Right renal cortex interstitium (tissue), 3 donors: ENCODE data around the gene ANKS1B. TPM values are rescaled to one million over a fixed set of nuclear protein-coding genes. Genes with fewer than 3 reads are reported as not detected.
A peak's percentile ranks its signal among the peaks of the same experiment; 100 is the strongest.

Experiments used
- DNase-seq, 3 donors: peaks; one replicate each; pipeline ENCODE4 v3.0.0-alpha.2; 2013; ENCODE audit warnings: low read depth in 3 of 3, low spot score in 2 of 3
- polyA plus RNA-seq, 3 donors: library from polyadenylated mRNA; unstranded; fragments of 120-200 nt; gene quantifications; one replicate each; pipeline ENCODE4 v1.2.1, GENCODE V29; 2013; ENCODE audit not compliant: insufficient read length in 3 of 3

ANKS1B gene
- polyA plus RNA-seq, 3 donors, result 3.8 to 4.8 (median 4.3) TPM

- DNase-seq, result no peak
Observed at GRCh38 chr12:99108924-99109323, 875.8 kb downstream of the ANKS1B start.

DNA sequence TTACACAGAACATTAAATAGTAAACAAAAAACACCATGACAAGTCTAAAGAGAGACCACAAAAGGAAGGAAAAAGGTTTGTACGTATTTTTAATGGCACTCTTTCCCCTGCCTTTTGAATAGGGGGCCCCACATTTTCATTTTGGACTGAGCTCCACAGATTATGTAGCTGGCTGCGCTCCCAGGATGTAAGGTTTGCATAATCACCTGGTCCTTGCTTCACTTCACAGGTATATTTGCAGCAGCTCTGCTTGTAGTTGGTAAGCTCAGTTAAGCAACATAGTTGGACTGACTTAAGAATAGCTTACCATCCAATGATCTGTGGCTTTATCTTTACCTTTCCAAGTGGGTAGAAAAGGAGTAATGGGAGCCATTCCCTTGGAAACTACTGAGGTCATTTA lies 885.0 kb downstream of the ANKS1B start:
- DNase-seq, result no peak

DNA sequence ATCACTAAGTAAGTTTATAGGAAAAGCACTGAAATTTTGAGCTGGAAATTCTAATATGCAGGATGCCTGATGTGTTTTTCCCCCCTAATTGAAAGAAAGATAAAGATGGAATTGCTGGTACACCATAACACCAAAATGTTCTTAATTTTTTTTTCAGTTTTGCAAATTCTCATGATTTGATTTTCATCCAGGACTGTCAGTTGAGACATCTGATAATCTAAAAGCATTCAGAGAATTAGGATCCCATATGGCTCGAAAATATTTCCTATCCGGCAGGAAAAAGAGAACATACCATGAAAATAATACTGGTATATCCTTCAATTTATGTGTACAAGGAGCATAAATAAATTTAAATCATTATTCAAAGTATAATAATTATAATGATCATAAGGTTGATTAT lies 887.6 kb downstream of the ANKS1B start:
- no peak for DNase-seq

GRCh38 chr12:99093166-99093565 lies 891.6 kb downstream of the ANKS1B start:
- no peak for DNase-seq

DNA sequence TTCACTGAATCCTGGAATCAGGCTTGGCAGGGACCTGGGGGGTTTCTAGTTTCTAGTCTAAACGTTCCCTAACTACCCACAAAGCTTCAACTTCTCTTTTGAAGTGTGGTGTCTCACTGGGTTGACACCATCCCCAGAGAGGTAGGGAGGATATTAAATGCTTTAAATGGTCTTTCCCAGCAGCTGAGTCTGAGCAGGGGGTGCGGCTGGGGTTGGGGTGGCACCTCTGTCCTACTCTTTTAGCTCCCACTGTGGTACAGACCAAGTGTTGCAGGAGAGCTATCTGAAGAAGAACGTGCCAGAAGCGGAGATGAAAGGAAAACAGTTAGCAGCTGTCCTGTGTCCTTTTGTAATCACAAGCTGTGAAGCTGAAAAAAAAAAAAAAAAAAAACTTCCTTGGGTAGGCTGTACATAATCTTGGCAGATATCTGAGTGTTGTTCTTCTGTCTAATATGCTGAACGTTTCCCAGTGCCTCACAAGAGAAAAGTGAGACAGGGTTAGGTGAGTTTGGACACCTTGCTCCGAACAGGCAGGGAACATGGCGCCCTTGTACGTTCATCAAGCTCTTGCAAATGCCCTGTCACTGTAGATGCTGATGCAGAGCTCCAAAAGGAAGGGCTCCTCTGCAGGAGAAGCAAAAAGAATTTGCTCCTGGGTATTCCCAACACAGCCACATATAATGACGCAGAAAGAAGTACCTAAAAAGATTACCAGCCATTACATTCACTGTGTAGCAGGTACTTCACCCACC lies 892.5 kb downstream of the ANKS1B start:
- DNase-seq, result no peak

DNA sequence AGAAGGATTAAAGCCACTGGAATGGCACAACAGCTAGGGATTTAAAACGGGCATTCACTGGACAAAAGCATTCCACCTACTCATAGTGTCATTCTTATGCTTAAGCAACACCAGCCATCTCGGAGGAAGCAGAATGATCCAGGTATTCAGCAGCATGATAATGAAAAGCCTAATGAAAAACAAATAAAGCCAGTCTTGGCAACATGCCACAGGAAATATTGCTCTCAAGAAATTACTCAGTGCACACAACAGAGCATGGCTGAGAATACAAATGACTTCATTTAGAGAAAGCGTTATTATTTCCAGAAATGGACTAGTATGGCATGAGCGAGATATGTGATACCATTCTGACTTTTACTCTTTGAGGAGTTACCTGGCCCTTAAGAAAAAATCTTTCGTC lies 897.5 kb downstream of the ANKS1B start:
- peak; percentile 25 to 37 (median 27) for DNase-seq

- DNase-seq, result no peak
Observed at GRCh38 chr12:99079811-99080210, 904.9 kb downstream of the ANKS1B start.

GRCh38 chr12:99068993-99069747 lies 915.6 kb downstream of the ANKS1B start:
- no peak for DNase-seq

DNA sequence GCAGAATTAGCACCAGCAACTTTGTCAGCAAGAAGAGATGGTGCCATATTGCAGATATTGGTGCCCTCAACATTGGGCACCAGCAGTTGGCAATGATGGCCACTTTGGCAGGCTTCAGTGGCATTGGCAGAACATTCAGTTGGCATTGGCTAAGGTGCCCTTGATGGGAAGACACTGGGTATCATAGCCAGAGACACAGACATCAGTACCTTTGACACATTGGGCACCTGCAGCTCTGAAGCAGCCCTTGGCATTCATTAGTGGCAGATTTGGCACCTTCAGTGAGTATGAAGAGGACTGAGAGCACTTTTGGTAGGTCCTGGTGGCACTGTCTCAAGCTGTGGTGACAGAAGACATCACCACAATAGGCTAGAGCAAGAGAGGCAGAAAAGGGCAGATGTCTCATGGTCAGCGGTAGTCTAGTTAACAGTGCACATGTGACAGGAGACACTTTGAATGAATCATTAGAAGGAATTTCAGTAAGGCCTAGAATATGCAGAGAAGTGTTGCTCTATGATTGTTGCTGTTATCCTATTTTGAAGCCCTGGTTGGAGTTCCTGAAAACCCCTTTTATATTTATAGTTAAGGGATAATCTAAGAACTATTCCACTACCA lies 917.5 kb downstream of the ANKS1B start:
- no peak for DNase-seq

DNA sequence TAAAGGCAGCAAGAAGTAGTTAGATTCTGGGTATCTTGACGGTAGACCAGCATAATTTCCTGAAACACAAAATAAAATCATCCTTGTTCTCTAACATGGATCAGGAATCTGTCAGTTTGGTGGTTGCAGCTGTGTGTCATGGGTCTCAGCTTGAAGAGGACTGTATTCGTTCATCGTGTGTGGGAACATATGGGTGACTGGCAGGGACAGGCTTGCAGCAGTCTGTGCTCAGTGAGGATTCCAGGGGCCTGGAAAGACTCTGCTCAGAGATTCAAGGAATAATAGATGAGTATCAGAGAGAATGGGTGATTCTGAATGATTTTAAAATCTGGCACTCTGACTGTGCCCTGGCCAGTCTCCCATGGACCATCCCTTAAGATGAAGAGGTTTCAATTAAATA lies 918.0 kb downstream of the ANKS1B start:
- no peak for DNase-seq

- DNase-seq, result no peak
Observed at GRCh38 chr12:99063182-99063581, 921.6 kb downstream of the ANKS1B start.

- DNase-seq, result peak in 2 of 3 donors; percentile 13 to 33
Observed at GRCh38 chr12:99059824-99060511, 924.8 kb downstream of the ANKS1B start.

DNA sequence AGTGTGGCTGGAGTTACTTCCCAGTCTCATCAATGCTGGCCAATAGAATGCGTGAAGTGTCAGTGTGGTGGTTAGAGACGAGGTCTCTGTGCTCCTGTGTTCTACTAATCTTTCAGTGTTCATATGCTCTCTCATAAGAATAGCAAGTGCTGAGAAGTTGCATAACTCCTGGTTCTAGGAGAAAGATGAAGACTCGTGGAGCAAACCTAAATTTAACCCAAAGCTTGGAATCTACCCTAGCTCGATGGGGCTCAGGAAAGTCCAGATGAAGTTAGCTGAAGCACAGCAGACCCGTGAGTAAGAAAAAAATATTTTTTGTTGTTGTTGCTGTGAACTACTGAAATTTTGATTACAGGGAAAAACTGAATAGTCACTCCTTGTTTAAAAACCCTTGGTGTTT lies 927.1 kb downstream of the ANKS1B start:
- no peak for DNase-seq

DNA sequence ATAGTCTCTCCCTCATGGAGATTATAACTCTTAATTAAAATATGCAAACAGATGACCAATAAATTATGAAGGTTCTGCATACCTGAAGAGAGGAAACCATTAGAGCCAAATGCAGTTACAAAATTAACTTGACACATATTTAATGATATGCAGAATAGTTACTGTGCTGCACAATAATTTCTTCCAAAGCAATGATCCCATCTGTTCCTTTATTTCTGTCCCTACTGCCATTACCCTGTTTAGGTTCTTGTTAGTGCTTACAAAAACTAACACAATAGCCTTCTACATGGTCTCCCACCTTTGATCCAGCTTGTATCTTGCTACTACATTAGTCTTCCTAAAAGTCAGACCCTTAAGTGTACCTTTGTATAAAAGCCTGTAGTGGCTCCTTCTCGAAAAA lies 928.5 kb downstream of the ANKS1B start:
- DNase-seq, result no peak

DNA sequence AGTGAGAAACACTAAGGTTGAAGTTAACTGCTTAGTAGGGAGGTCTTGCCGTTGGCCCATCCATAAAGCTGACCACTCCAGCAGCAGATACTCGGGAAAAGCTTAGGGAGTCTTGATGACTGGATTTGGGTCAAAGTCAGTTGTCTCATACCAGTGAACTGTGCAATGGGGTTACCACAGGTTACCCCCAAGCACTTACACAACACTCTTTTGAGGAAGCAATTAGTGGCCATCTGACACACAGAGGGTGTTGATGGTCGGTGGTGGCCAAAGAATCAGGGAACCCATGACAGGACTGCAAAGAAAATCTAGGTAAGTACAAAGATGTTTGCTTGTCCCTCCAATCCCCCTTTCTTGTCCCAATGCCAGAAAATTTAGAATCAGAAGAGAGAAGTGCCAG lies 929.4 kb downstream of the ANKS1B start:
- no peak for DNase-seq

DNA sequence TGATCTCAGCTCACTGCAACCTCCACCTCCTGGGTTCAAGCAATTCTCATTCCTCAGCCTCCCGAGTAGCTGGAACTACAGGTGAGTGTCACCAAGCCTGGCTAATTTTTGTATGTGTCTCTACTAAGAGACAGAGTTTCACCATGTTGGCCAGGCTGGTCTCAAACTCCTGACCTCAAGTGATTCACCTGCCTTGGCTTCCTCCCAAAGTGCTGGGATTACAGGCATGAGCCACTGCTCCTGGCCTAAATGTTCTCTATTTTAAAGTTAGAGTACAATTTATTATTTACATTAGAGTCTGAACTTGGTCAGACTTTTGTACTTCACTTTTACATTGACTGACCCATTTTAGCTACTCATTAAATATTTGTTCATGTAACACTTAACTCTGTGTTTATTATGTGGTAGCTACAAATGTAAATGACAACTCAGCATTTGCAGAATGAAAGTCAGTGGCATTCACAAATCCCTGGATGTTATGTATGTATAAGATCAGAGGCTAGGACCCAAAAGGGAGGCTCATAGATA lies 930.1 kb downstream of the ANKS1B start:
- DNase-seq, result no peak

DNA sequence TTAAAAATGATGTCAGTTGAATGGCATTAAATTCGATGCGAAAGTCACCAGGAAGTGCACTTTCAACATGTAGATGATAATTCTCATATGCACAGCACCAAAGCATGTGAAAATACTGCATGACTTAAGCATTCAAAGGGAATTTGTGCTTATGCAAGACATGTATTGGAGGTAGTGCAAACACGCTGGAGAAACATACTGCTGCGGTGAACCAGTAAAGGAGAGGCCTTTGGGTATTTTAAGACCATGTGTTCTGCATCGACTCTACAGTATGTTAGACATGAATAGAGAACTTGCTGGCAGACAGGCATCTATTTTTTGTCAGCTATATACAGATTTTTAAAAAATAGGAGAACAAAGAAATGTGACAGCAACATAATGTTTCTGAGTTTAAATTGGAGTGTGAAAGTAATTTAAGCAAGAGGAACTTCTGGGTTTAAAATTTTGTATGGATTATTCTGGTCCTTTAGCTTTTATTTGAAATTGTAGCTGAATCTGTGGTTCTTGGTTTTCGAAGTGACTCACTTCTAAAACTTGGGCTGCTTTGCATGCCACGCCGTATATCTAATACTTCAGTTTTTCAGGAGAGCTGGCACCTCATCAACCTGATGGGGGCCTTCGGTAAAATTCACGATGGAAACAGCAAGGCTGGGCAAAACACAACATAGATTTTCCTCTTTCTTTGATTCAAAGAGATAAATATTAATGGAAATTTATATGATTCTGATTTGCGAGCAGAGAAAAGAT lies 930.9 kb downstream of the ANKS1B start:
- no peak for DNase-seq

GRCh38 chr12:99049774-99050173 lies 935.0 kb downstream of the ANKS1B start:
- DNase-seq, result no peak

GRCh38 chr12:99045158-99045557 lies 939.6 kb downstream of the ANKS1B start:
- DNase-seq, result no peak

- DNase-seq, result peak; percentile 40 to 56 (median 48)
Observed at GRCh38 chr12:99043319-99043914, 941.3 kb downstream of the ANKS1B start.
